GM23338 (cell line): ENCODE measurements around the gene ZNF80. TPM values are rescaled to one million over a fixed set of nuclear protein-coding genes. Genes with fewer than 3 reads are reported as not detected.

Experiments
- ATAC-seq: fragments of 200-7000 bp; cut with Tn5 transposase; 3 replicates; pipeline ENCODE4 v1.9.1; 2020
- DNase-seq: peaks from one replicate; pipeline ENCODE4 v3.0.0-alpha.2; 2015; ENCODE audit warnings: low spot score
- H2AFZ ChIP-seq: fragments of 200-600 bp; sonication (generic); 2 replicates; pipeline ENCODE4 v1.8.0; 2016; ENCODE audit warnings: antibody characterized with exemption, mild to moderate bottlenecking, moderate library complexity
- H3F3A ChIP-seq: fragments of 200-600 bp; sonication (generic); replicated peaks from 2 replicates; pipeline ENCODE4 v1.8.0; 2017; ENCODE audit warnings: antibody characterized with exemption, mixed run types, low read depth
- H3K27ac ChIP-seq: fragments of 200-600 bp; sonication (generic); 2 replicates; pipeline ENCODE4 v1.6.1; 2016; ENCODE audit warnings: low read depth
- H3K27me3 ChIP-seq: fragments of 200-600 bp; sonication (generic); 2 replicates; pipeline ENCODE4 v1.8.0; 2016; ENCODE audit warnings: mild to moderate bottlenecking, mixed run types, moderate library complexity; ENCODE audit not compliant: insufficient read depth
- H3K36me3 ChIP-seq: fragments of 200-600 bp; sonication (generic); 2 replicates; pipeline ENCODE4 v1.8.0; 2016; ENCODE audit warnings: mild to moderate bottlenecking; ENCODE audit not compliant: insufficient read depth
- H3K4me1 ChIP-seq: fragments of 200-600 bp; sonication (generic); 2 replicates; pipeline ENCODE4 v1.8.0; 2016; ENCODE audit warnings: mild to moderate bottlenecking, moderate library complexity; ENCODE audit not compliant: insufficient read depth
- H3K4me2 ChIP-seq: fragments of 200-600 bp; sonication (generic); 2 replicates; pipeline ENCODE4 v1.7.1; 2017; ENCODE audit warnings: mixed run types
- H3K4me3 ChIP-seq: fragments of 200-600 bp; sonication (generic); 2 replicates; pipeline ENCODE4 v1.6.1; 2016; ENCODE audit warnings: mixed run types
- H3K79me2 ChIP-seq: fragments of 200-600 bp; sonication (generic); replicated peaks from 2 replicates; pipeline ENCODE4 v1.8.0; 2017; ENCODE audit warnings: mild to moderate bottlenecking; ENCODE audit not compliant: insufficient read depth
- H3K9me2 ChIP-seq: fragments of 200-600 bp; sonication (generic); 2 replicates; pipeline ENCODE4 v1.8.0; 2017; ENCODE audit not compliant: insufficient read depth
- H4K20me1 ChIP-seq: fragments of 200-600 bp; sonication (generic); replicated peaks from 2 replicates; pipeline ENCODE4 v1.8.0; 2017; ENCODE audit warnings: mild to moderate bottlenecking; ENCODE audit not compliant: insufficient read depth
- H3K27ac Mint-ChIP-seq: 2 replicates; pipeline ENCODE4 v1.8.0; 2020; ENCODE audit warnings: inconsistent platforms, mild to moderate bottlenecking, moderate library complexity, mixed read lengths
- H3K27me3 Mint-ChIP-seq: 3 replicates; pipeline ENCODE4 v1.8.0; 2022; ENCODE audit warnings: low read depth, mild to moderate bottlenecking, moderate library complexity, mixed read lengths, inconsistent platforms; ENCODE audit not compliant: insufficient read depth, poor library complexity
- H3K36me3 Mint-ChIP-seq: 3 replicates; pipeline ENCODE4 v1.8.0; 2021; ENCODE audit warnings: low read depth, mild to moderate bottlenecking, inconsistent platforms, moderate library complexity, mixed read lengths
- H3K4me1 Mint-ChIP-seq: 3 replicates; pipeline ENCODE4 v1.8.0; 2020; ENCODE audit warnings: mild to moderate bottlenecking, inconsistent platforms, mixed read lengths
- H3K4me3 Mint-ChIP-seq: 3 replicates; pipeline ENCODE4 v1.8.0; 2021; ENCODE audit warnings: moderate library complexity, mild to moderate bottlenecking, inconsistent platforms, mixed read lengths
- H3K9me3 Mint-ChIP-seq: 3 replicates; pipeline ENCODE4 v1.8.0; 2020; ENCODE audit warnings: moderate library complexity, mild to moderate bottlenecking, inconsistent platforms, mixed read lengths
- CREB1 ChIP-seq: fragments of 250-450 bp; sonication (Bioruptor Pico); IDR thresholded peaks from 2 replicates; pipeline ENCODE4 v1.5.0; 2020; ENCODE audit warnings: low read depth, mild to moderate bottlenecking, moderate library complexity
- EZH2 ChIP-seq: fragments of 200-600 bp; sonication (generic); IDR thresholded peaks from one replicate; pipeline ENCODE4 v1.8.0; 2017; ENCODE audit warnings: antibody characterized with exemption, mild to moderate bottlenecking, low read depth; ENCODE audit not compliant: unreplicated experiment
- EZH2phosphoT487 ChIP-seq: fragments of 200-600 bp; sonication (generic); IDR thresholded peaks from one replicate; pipeline ENCODE4 v1.8.1; 2018; ENCODE audit warnings: antibody characterized with exemption; ENCODE audit not compliant: unreplicated experiment
- JUNB ChIP-seq: IDR thresholded peaks from one replicate; pipeline ENCODE4 v1.6.1; 2016; ENCODE audit warnings: antibody characterized with exemption; ENCODE audit not compliant: unreplicated experiment
- NANOG ChIP-seq: IDR thresholded peaks from 2 replicates; pipeline ENCODE4 v1.6.1; 2016; ENCODE audit warnings: antibody characterized with exemption, borderline replicate concordance
- POLR2AphosphoS5 ChIP-seq: IDR thresholded peaks from 2 replicates; pipeline ENCODE4 v1.6.1; 2016; ENCODE audit warnings: antibody characterized with exemption, low read depth
- ZNF114 ChIP-seq: fragments of 250-450 bp; sonication (Bioruptor Pico); IDR thresholded peaks from 2 replicates; pipeline ENCODE4 v1.5.0; 2020; ENCODE audit warnings: mild to moderate bottlenecking, moderate library complexity
- ZNF331 ChIP-seq: fragments of 250-450 bp; sonication (Bioruptor Pico); IDR thresholded peaks from 2 replicates; pipeline ENCODE4 v1.5.0; 2020; ENCODE audit warnings: low read depth, mild to moderate bottlenecking, moderate library complexity
- ZNF462 ChIP-seq: fragments of 250-450 bp; sonication (Bioruptor Pico); IDR thresholded peaks from 2 replicates; pipeline ENCODE4 v1.5.0; 2020; ENCODE audit warnings: mild to moderate bottlenecking, moderate library complexity
- polyA plus RNA-seq: library from polyadenylated mRNA; unstranded; fragments of >200 nt; fragmentation: Nextera tagmentation; extraction: Ambion mirVana; gene quantifications from 2 replicates; pipeline ENCODE4 v1.2.1, GENCODE V29; 2016
- total RNA-seq: library from RNA; depleted of rRNA; stranded (reverse); fragments of >200 nt; shearing (Covaris generic); gene quantifications from 2 replicates; pipeline ENCODE4 v1.2.3, GENCODE V29; 2014
- TF ChIP-seq, protein P1 (sequence below): IDR thresholded peaks from one replicate; pipeline ENCODE4 v1.6.1; 2018; ENCODE audit warnings: antibody characterized with exemption; ENCODE audit not compliant: unreplicated experiment
- TF ChIP-seq, protein P2 (sequence below), 2 experiments: fragments of 200-600 bp in 1 of 2; sonication (generic) in 1 of 2; conservative IDR thresholded peaks; 2 replicates each; pipeline versions ENCODE4 v1.5.1 to v1.6.1; 2016 to 2017; ENCODE audit warnings: antibody characterized with exemption in 2 of 2, low read depth in 2 of 2, mild to moderate bottlenecking in 2 of 2, moderate library complexity in 1 of 2

Gene ZNF80
- total and polyA plus RNA-seq, 2 experiments from 2014 or later: not detected

- Histone ChIP-seq H3K36me3 (no peaks in the 10 kb centered on the region), H3K9me2 (peaks cover 26% of the 10 kb centered on the region), H3K4me3 (no peak overlapping the region), H3K79me2 (no peaks in the 10 kb centered on the region), H3K4me1 (peaks cover 38% of the 10 kb centered on the region), H3K27ac (no peak overlapping the region), H4K20me1 (no peaks in the 10 kb centered on the region), H3K27me3 (no peaks in the 10 kb centered on the region), H2AFZ (no peak overlapping the region), H3F3A (peaks cover 5% of the 10 kb centered on the region), H3K4me2 (no peak overlapping the region)
- Mint-ChIP-seq H3K4me1 (peaks cover 9% of the 10 kb centered on the region), H3K27ac (no peak overlapping the region), H3K9me3 (no peaks in the 10 kb centered on the region; the same call in 2 of the 3 replicates), H3K27me3 (peaks cover 11% of the 10 kb centered on the region), H3K36me3 (no peaks in the 10 kb centered on the region; the same call in 2 of the 3 replicates), H3K4me3 (no peak overlapping the region)
- TF ChIP-seq JUNB (no peak), NANOG (no peak), EZH2 (no peak), POLR2AphosphoS5 (no peak), ZNF462 (CRISPR knock-in tag) (no peak), ZNF114 (no peak), ZNF331 (no peak), CREB1 (CRISPR knock-in tag) (no peak), EZH2phosphoT487 (no peak)
- TF ChIP-seq, protein P1, sequence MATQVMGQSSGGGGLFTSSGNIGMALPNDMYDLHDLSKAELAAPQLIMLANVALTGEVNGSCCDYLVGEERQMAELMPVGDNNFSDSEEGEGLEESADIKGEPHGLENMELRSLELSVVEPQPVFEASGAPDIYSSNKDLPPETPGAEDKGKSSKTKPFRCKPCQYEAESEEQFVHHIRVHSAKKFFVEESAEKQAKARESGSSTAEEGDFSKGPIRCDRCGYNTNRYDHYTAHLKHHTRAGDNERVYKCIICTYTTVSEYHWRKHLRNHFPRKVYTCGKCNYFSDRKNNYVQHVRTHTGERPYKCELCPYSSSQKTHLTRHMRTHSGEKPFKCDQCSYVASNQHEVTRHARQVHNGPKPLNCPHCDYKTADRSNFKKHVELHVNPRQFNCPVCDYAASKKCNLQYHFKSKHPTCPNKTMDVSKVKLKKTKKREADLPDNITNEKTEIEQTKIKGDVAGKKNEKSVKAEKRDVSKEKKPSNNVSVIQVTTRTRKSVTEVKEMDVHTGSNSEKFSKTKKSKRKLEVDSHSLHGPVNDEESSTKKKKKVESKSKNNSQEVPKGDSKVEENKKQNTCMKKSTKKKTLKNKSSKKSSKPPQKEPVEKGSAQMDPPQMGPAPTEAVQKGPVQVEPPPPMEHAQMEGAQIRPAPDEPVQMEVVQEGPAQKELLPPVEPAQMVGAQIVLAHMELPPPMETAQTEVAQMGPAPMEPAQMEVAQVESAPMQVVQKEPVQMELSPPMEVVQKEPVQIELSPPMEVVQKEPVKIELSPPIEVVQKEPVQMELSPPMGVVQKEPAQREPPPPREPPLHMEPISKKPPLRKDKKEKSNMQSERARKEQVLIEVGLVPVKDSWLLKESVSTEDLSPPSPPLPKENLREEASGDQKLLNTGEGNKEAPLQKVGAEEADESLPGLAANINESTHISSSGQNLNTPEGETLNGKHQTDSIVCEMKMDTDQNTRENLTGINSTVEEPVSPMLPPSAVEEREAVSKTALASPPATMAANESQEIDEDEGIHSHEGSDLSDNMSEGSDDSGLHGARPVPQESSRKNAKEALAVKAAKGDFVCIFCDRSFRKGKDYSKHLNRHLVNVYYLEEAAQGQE: no peak
- TF ChIP-seq, protein P2, sequence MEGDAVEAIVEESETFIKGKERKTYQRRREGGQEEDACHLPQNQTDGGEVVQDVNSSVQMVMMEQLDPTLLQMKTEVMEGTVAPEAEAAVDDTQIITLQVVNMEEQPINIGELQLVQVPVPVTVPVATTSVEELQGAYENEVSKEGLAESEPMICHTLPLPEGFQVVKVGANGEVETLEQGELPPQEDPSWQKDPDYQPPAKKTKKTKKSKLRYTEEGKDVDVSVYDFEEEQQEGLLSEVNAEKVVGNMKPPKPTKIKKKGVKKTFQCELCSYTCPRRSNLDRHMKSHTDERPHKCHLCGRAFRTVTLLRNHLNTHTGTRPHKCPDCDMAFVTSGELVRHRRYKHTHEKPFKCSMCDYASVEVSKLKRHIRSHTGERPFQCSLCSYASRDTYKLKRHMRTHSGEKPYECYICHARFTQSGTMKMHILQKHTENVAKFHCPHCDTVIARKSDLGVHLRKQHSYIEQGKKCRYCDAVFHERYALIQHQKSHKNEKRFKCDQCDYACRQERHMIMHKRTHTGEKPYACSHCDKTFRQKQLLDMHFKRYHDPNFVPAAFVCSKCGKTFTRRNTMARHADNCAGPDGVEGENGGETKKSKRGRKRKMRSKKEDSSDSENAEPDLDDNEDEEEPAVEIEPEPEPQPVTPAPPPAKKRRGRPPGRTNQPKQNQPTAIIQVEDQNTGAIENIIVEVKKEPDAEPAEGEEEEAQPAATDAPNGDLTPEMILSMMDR (conservative IDR thresholded peaks at IDR 0.05; ENCODE audit: low read depth in 2 of 2): no peak
- ATAC-seq: no peak
- DNase-seq: no peak
Measured at GRCh38 chr3:114218006-114218405, 19.4 kb downstream of the ZNF80 start.
